Measurements from ENCODE around the gene PIM1. TPM values are rescaled to one million over a fixed set of nuclear protein-coding genes. Genes with fewer than 3 reads are reported as not detected.

PIM1 gene
- total RNA-seq, 1 donor from 2014 or later: 28.9 TPM

- intact Hi-C loops (cut with micrococcal nuclease): no loop called here
- no peak for DNase-seq
- Histone ChIP-seq H3K27me3 (ENCODE audit: low read depth) (no peaks in the 10 kb centered on the region), H3K9me3 (replicated peaks) (no peaks in the 10 kb centered on the region), H3K4me1 (peaks cover 63% of the 10 kb centered on the region), H3K27ac (replicated peaks) (peak overlapping the region; percentile 87), H3K36me3 (no peaks in the 10 kb centered on the region), H3K4me3 (no peak overlapping the region)
- no peak for TF ChIP-seq CTCF (IDR thresholded peaks at IDR 0.05; ENCODE audit: borderline replicate concordance)
These were observed 40.4 kb upstream of the PIM1 start for GRCh38 chr6:37129566-37129965.

- Histone ChIP-seq H3K4me1 (peaks cover 75% of the 10 kb centered on the region), H3K27me3 (ENCODE audit: low read depth) (no peaks in the 10 kb centered on the region), H3K36me3 (no peaks in the 10 kb centered on the region), H3K27ac (replicated peaks) (peak overlapping the region; percentile 87), H3K4me3 (no peak overlapping the region), H3K9me3 (replicated peaks) (no peaks in the 10 kb centered on the region)
- intact Hi-C loops (cut with micrococcal nuclease): no loop called here
- no peak for TF ChIP-seq CTCF (IDR thresholded peaks at IDR 0.05; ENCODE audit: borderline replicate concordance)
- no peak for DNase-seq
These were observed 39.2 kb upstream of the PIM1 start for GRCh38 chr6:37130704-37131103.

- H3K36me3 ChIP-seq: no peaks in the 10 kb centered on the region
- peak; percentile 83 for DNase-seq
- peaks cover 71% of the 10 kb centered on the region for H3K4me1 ChIP-seq
- no peaks in the 10 kb centered on the region for H3K9me3 ChIP-seq (replicated peaks)
- peak overlapping the region; percentile 26 for H3K4me3 ChIP-seq
- TF ChIP-seq CTCF (IDR thresholded peaks at IDR 0.05; ENCODE audit: borderline replicate concordance): no peak
- intact Hi-C loops (cut with micrococcal nuclease): no loop called here
- H3K27ac ChIP-seq (replicated peaks): peak overlapping the region; percentile 87
- H3K27me3 ChIP-seq (ENCODE audit: low read depth): no peaks in the 10 kb centered on the region
These were observed 38.6 kb upstream of the PIM1 start for GRCh38 chr6:37131104-37131959.

- Histone ChIP-seq H3K4me3 (peak overlapping the region; percentile 26), H3K27me3 (ENCODE audit: low read depth) (no peaks in the 10 kb centered on the region), H3K27ac (replicated peaks) (peak overlapping the region; percentile 87), H3K36me3 (no peaks in the 10 kb centered on the region), H3K4me1 (peaks cover 67% of the 10 kb centered on the region), H3K9me3 (replicated peaks) (no peaks in the 10 kb centered on the region)
- DNase-seq: no peak
- no peak for TF ChIP-seq CTCF (IDR thresholded peaks at IDR 0.05; ENCODE audit: borderline replicate concordance)
- intact Hi-C loops (cut with micrococcal nuclease): no loop called here
These were observed 38.0 kb upstream of the PIM1 start for GRCh38 chr6:37131960-37132253.

GRCh38 chr6:37134036-37134395 lies 35.9 kb upstream of the PIM1 start:
- Histone ChIP-seq H3K27ac (replicated peaks) (peak overlapping the region; percentile 44), H3K4me3 (no peak overlapping the region), H3K4me1 (peaks cover 60% of the 10 kb centered on the region), H3K9me3 (replicated peaks) (no peaks in the 10 kb centered on the region), H3K27me3 (ENCODE audit: low read depth) (no peaks in the 10 kb centered on the region), H3K36me3 (no peaks in the 10 kb centered on the region)
- intact Hi-C loops (cut with micrococcal nuclease): no loop called here
- no peak for TF ChIP-seq CTCF (IDR thresholded peaks at IDR 0.05; ENCODE audit: borderline replicate concordance)
- no peak for DNase-seq
